Measurements from ENCODE around the gene ZBTB4.

DNA sequence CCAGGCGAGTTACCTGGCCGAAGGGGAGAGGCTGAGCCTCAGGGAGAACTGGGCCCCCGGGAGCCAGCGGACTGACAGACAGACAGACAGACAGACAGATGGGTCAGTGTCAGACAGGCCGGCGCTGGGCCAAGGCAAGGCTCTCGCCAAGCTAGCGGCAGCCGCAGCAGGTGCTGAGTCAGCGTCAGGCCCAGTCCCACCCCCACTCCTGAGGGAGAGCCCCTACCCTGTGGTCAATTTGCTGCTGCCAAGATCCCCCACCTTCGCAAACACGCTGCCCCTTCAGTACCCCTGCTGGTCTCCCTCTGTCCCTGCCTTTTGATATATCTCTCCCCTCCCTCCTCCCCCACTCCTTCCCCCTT, 38.6 kb downstream of the ZBTB4 start:
- TF ChIP-seq, protein P1, sequence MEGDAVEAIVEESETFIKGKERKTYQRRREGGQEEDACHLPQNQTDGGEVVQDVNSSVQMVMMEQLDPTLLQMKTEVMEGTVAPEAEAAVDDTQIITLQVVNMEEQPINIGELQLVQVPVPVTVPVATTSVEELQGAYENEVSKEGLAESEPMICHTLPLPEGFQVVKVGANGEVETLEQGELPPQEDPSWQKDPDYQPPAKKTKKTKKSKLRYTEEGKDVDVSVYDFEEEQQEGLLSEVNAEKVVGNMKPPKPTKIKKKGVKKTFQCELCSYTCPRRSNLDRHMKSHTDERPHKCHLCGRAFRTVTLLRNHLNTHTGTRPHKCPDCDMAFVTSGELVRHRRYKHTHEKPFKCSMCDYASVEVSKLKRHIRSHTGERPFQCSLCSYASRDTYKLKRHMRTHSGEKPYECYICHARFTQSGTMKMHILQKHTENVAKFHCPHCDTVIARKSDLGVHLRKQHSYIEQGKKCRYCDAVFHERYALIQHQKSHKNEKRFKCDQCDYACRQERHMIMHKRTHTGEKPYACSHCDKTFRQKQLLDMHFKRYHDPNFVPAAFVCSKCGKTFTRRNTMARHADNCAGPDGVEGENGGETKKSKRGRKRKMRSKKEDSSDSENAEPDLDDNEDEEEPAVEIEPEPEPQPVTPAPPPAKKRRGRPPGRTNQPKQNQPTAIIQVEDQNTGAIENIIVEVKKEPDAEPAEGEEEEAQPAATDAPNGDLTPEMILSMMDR (IDR thresholded peaks at IDR 0.05): no peak
- TF ChIP-seq POLR2A (IDR thresholded peaks at IDR 0.05): no peak

Measured in vagina (tissue), 2 donors.